ENCODE data around the gene MROH8. TPM values are rescaled to one million over a fixed set of nuclear protein-coding genes. Genes with fewer than 3 reads are reported as not detected.

Gene MROH8
- total RNA-seq, 1 donor from 2014 or later: 3.6 TPM

DNA sequence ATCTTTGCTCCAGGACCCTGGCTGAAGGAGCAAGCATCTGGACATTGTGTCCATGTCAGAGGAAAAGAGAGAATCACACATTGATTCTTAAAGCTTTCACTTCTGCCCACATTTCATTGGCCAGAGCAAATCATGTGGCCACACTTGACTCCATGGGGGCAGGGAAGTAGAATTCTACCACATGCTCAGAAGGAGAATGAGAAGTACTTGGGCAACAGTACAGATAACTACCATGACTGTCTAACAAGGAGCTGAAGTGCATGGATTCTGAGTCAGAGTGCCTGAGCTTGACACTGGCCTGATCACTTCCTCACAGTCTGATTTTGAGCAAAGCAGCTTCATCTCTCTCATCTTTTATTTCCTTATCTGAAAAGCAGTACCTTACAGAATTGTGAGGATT lies 43.7 kb upstream of the MROH8 start:
- intact Hi-C loops (cut with micrococcal nuclease): no loop called here
- H3K9me3 ChIP-seq (replicated peaks): no peaks in the 10 kb centered on the region
- H3K4me3 ChIP-seq: no peak overlapping the region
- TF ChIP-seq, protein P1, sequence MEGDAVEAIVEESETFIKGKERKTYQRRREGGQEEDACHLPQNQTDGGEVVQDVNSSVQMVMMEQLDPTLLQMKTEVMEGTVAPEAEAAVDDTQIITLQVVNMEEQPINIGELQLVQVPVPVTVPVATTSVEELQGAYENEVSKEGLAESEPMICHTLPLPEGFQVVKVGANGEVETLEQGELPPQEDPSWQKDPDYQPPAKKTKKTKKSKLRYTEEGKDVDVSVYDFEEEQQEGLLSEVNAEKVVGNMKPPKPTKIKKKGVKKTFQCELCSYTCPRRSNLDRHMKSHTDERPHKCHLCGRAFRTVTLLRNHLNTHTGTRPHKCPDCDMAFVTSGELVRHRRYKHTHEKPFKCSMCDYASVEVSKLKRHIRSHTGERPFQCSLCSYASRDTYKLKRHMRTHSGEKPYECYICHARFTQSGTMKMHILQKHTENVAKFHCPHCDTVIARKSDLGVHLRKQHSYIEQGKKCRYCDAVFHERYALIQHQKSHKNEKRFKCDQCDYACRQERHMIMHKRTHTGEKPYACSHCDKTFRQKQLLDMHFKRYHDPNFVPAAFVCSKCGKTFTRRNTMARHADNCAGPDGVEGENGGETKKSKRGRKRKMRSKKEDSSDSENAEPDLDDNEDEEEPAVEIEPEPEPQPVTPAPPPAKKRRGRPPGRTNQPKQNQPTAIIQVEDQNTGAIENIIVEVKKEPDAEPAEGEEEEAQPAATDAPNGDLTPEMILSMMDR (IDR thresholded peaks at IDR 0.05; ENCODE audit: borderline replicate concordance): no peak
- no peak overlapping the region for H3K27ac ChIP-seq (replicated peaks)
- H3K4me1 ChIP-seq: peaks cover 47% of the 10 kb centered on the region
- no peaks in the 10 kb centered on the region for H3K27me3 ChIP-seq (ENCODE audit: low read depth)
- no peak for DNase-seq
- H3K36me3 ChIP-seq: peaks cover 62% of the 10 kb centered on the region

DNA sequence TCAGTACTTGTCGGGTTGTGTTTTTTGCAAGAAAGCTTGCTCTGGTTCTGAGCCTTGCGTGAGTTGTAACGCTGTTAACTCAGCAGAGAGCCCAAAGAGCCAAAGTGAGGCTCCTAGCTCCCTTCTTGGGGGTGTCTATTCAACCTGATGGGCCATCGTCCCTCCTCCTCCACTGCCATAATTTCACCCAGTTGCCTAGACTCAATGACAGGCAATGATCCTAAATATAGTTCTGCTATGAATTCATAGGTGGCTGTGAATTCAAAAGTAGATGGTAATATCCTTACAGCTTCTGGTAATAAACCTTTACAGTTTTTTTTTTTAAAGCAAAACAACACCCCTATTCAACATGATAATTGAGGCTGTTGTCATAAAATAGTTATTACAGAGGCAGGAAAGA lies 42.7 kb upstream of the MROH8 start:
- H3K9me3 ChIP-seq (replicated peaks): no peaks in the 10 kb centered on the region
- peaks cover 61% of the 10 kb centered on the region for H3K36me3 ChIP-seq
- TF ChIP-seq, protein P1 (IDR thresholded peaks at IDR 0.05; ENCODE audit: borderline replicate concordance): no peak
- H3K4me1 ChIP-seq: peaks cover 37% of the 10 kb centered on the region
- no peak overlapping the region for H3K4me3 ChIP-seq
- H3K27ac ChIP-seq (replicated peaks): no peak overlapping the region
- intact Hi-C loops (cut with micrococcal nuclease): no loop called here
- DNase-seq: no peak
- H3K27me3 ChIP-seq (ENCODE audit: low read depth): no peaks in the 10 kb centered on the region

DNA sequence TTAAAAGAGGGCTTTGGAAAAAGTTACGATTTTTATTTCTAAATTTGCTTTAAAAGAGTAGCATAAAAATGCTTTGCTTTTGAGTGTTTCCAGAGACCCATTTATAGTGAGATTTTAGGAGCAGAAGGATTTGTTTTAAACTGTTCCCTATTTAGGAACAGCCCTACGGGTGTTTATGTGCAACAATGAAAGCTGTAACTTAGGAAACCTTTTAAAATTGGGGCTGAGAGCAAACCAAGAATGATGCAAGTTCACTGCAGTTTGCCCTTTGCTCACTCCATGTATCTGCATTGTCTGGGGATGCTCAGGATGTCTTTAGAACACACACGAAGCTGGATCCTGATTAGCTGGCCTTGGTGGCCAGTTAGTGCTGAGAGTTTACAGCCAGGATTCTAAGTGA lies 41.4 kb upstream of the MROH8 start:
- TF ChIP-seq, protein P1 (IDR thresholded peaks at IDR 0.05; ENCODE audit: borderline replicate concordance): no peak
- H3K4me3 ChIP-seq: no peak overlapping the region
- H3K4me1 ChIP-seq: peaks cover 27% of the 10 kb centered on the region
- no peaks in the 10 kb centered on the region for H3K9me3 ChIP-seq (replicated peaks)
- no peak overlapping the region for H3K27ac ChIP-seq (replicated peaks)
- no peaks in the 10 kb centered on the region for H3K27me3 ChIP-seq (ENCODE audit: low read depth)
- DNase-seq: no peak
- H3K36me3 ChIP-seq: peaks cover 61% of the 10 kb centered on the region
- intact Hi-C loops (cut with micrococcal nuclease): no loop called here

DNA sequence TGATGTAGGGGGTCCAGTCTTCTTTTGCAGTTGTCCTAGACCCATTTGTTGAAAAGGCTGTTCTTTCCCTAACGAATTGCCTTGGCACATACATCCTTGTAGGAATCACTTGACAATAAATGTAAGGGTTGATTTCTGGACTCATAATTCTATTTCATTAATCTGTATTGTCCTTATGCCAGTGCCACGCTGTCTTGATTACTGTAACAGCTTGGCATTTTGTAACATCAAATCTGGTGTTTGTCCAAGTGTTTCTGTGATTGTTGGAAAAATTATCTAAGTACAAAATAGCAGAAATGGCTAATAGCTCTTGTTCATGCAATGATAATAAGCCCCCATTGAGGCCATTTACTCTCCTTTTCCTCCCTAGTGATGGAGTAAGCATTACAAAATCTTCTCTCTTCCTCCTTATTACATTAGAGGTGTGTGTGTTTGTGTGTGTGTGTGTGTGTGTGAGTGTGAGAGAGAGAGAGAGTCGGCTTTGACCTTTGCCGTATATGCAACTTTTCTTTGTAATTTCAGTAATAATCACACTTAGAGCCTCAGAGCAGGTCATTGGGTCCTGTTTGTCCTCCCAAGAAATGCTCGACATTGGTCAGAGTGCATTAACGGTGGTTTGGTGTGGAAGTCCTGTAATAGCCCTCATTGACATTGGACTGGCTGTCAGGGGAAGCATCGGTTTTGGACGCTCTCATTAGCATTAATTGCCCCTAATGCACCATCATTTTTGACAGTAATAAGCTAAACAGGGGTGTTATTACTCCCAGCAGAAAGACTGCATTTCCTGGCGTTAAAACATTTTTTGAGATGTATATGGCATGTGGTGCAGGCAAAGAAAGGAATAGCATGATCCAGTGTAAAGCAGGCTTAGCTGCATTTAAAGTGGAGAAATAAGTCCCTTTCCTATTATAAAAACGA lies 40.7 kb upstream of the MROH8 start:
- Histone ChIP-seq H3K36me3 (peaks cover 61% of the 10 kb centered on the region), H3K4me3 (no peak overlapping the region), H3K27me3 (ENCODE audit: low read depth) (no peaks in the 10 kb centered on the region), H3K9me3 (replicated peaks) (no peaks in the 10 kb centered on the region), H3K27ac (replicated peaks) (no peak overlapping the region), H3K4me1 (peaks cover 19% of the 10 kb centered on the region)
- TF ChIP-seq, protein P1 (IDR thresholded peaks at IDR 0.05; ENCODE audit: borderline replicate concordance): no peak
- no peak for DNase-seq
- intact Hi-C loops (cut with micrococcal nuclease): no loop called here

DNA sequence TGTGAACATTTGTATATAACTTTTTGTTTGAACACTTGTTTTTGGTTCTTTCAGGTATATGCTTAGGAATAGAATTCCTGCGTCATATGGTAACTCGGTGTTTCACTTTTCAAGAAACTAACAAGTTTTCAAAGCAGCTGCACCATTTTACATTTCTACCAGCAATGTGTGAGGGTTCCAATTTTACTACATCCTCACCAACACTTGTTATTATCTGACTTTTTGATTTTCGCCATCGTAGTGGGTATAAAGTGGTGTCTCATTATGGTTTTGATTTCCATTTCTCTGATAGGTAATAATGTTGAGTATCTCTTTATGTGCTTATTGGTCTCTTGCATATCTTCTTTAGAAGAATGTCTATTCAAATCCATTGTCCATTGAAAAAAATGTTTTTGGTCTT lies 39.6 kb upstream of the MROH8 start:
- Histone ChIP-seq H3K4me3 (no peak overlapping the region), H3K27me3 (ENCODE audit: low read depth) (no peaks in the 10 kb centered on the region), H3K4me1 (peaks cover 11% of the 10 kb centered on the region), H3K36me3 (peaks cover 62% of the 10 kb centered on the region), H3K27ac (replicated peaks) (no peak overlapping the region), H3K9me3 (replicated peaks) (no peaks in the 10 kb centered on the region)
- TF ChIP-seq, protein P1 (IDR thresholded peaks at IDR 0.05; ENCODE audit: borderline replicate concordance): no peak
- intact Hi-C loops (cut with micrococcal nuclease): no loop called here
- no peak for DNase-seq
